IMR-90 (cell line): ENCODE results near the gene ATP4B. TPM values are rescaled to one million over a fixed set of nuclear protein-coding genes. Genes with fewer than 3 reads are reported as not detected.

Source experiments
- ATAC-seq: fragments of 200-7000 bp; cut with Tn5 transposase; 2 replicates; pipeline ENCODE4 v1.9.1; 2020; ENCODE audit warnings: low read depth, mild to moderate bottlenecking, moderate library complexity
- BruUV-seq: library from RNA; stranded (reverse); fragments of 400-500 nt; replicated peaks from 2 replicates; lab custom pipeline; 2021; lab: Mats Ljungman, UMichigan
- CTCF ChIA-PET: fragments of 300-600 bp; formaldehyde crosslinking; extraction: SDS; loops from one replicate; lab custom pipeline; 2021; ENCODE audit warnings: antibody characterized with exemption; lab: Yijun Ruan, JAX
- POLR2A ChIA-PET: fragments of 300-600 bp; sonication (Branson Sonifier 250); formaldehyde crosslinking; loops from one replicate; lab custom pipeline; 2022; ENCODE audit warnings: antibody characterized with exemption; ENCODE audit not compliant: unreplicated experiment; lab: Charles Lee
- DNase-seq: peaks from one replicate; pipeline ENCODE4 v3.0.0; 2013
- H2AFZ ChIP-seq: replicated peaks from 2 replicates; pipeline ENCODE3; 2013; ENCODE audit warnings: low read length, mild to moderate bottlenecking; ENCODE audit not compliant: poor library complexity
- H2AK5ac ChIP-seq: 2 replicates; pipeline ENCODE4 v1.6.1; 2013; ENCODE audit warnings: low read depth, low read length, inconsistent platforms
- H2AK9ac ChIP-seq: replicated peaks from 2 replicates; pipeline ENCODE3; 2013; ENCODE audit warnings: mild to moderate bottlenecking, low read depth, low read length, moderate library complexity; ENCODE audit not compliant: poor library complexity
- H2BK120ac ChIP-seq: 2 replicates; pipeline ENCODE4 v1.6.1; 2013; ENCODE audit warnings: low read depth, low read length, inconsistent platforms
- H2BK15ac ChIP-seq: 3 replicates; pipeline ENCODE4 v1.6.1; 2013; ENCODE audit warnings: low read depth, low read length, inconsistent platforms
- H2BK20ac ChIP-seq: 2 replicates; pipeline ENCODE4 v1.6.1; 2013; ENCODE audit warnings: low read depth, mild to moderate bottlenecking, inconsistent platforms, low read length, moderate library complexity
- H2BK5ac ChIP-seq: 2 replicates; pipeline ENCODE4 v1.6.1; 2013; ENCODE audit warnings: mild to moderate bottlenecking, low read depth, low read length, inconsistent platforms; ENCODE audit not compliant: poor library complexity, severe bottlenecking
- H3K14ac ChIP-seq: replicated peaks from 2 replicates; pipeline ENCODE4 v1.6.1; 2013; ENCODE audit warnings: low read depth, low read length, inconsistent platforms
- H3K18ac ChIP-seq: 2 replicates; pipeline ENCODE4 v1.6.1; 2013; ENCODE audit warnings: low read depth, low read length, control low read depth
- H3K23ac ChIP-seq: 2 replicates; pipeline ENCODE4 v1.6.1; 2013; ENCODE audit warnings: low read depth, low read length, inconsistent platforms
- H3K27ac ChIP-seq: 2 replicates; pipeline ENCODE4 v1.5.1; 2013; ENCODE audit warnings: mild to moderate bottlenecking, control low read depth, low read length; ENCODE audit not compliant: insufficient read depth
- H3K27me3 ChIP-seq: 2 replicates; pipeline ENCODE4 v1.6.1; 2013; ENCODE audit warnings: low read length; ENCODE audit not compliant: control insufficient read depth, insufficient read depth
- H3K36me3 ChIP-seq: 2 replicates; pipeline ENCODE4 v1.6.1; 2013; ENCODE audit warnings: low read length, mixed read lengths; ENCODE audit not compliant: control insufficient read depth, insufficient read depth
- H3K4ac ChIP-seq: 2 replicates; pipeline ENCODE4 v1.6.1; 2013; ENCODE audit warnings: low read depth, low read length, inconsistent platforms
- H3K4me1 ChIP-seq: 2 replicates; pipeline ENCODE4 v1.6.1; 2013; ENCODE audit warnings: low read length, mixed read lengths; ENCODE audit not compliant: control insufficient read depth, insufficient read depth
- H3K4me2 ChIP-seq: 2 replicates; pipeline ENCODE4 v1.6.1; 2013; ENCODE audit warnings: low read depth, mild to moderate bottlenecking, control low read depth, low read length, moderate library complexity
- H3K4me3 ChIP-seq: 2 replicates; pipeline ENCODE4 v1.5.1; 2013; ENCODE audit warnings: low read depth, mild to moderate bottlenecking, control low read depth, low read length, moderate library complexity; ENCODE audit not compliant: insufficient read depth
- H3K56ac ChIP-seq: 2 replicates; pipeline ENCODE4 v1.6.1; 2013; ENCODE audit warnings: low read length, inconsistent platforms; ENCODE audit not compliant: insufficient read depth; ENCODE audit errors: extremely low read depth
- H3K79me1 ChIP-seq, 2 experiments: 2 replicates each; pipeline ENCODE4 v1.6.1; 2013; ENCODE audit warnings: low read length in 2 of 2, inconsistent platforms in 1 of 2, low read depth in 1 of 2
- H3K9ac ChIP-seq: 2 replicates; pipeline ENCODE4 v1.6.1; 2013; ENCODE audit warnings: low read depth, low read length, control low read depth
- H3K9me1 ChIP-seq: 2 replicates; pipeline ENCODE4 v1.6.1; 2013; ENCODE audit warnings: low read length, inconsistent platforms; ENCODE audit not compliant: insufficient read depth
- H3K9me3 ChIP-seq: 2 replicates; pipeline ENCODE4 v1.6.1; 2013; ENCODE audit warnings: low read length; ENCODE audit not compliant: control insufficient read depth, insufficient read depth
- H4K20me1 ChIP-seq: 2 replicates; pipeline ENCODE4 v1.6.1; 2013; ENCODE audit warnings: low read length, inconsistent platforms; ENCODE audit not compliant: insufficient read depth
- H4K5ac ChIP-seq: 2 replicates; pipeline ENCODE4 v1.6.1; 2013; ENCODE audit warnings: mild to moderate bottlenecking, low read depth, low read length, control low read depth
- H4K8ac ChIP-seq, 2 experiments: 2 replicates each; pipeline ENCODE4 v1.6.1; 2013; ENCODE audit warnings: low read depth in 2 of 2, low read length in 2 of 2, control low read depth in 1 of 2, inconsistent platforms in 1 of 2
- H4K91ac ChIP-seq: 2 replicates; pipeline ENCODE4 v1.6.1; 2013; ENCODE audit warnings: low read depth, low read length, inconsistent platforms; ENCODE audit not compliant: insufficient read depth
- MAFK ChIP-seq: IDR thresholded peaks from 2 replicates; pipeline ENCODE4 v1.6.1; 2012; ENCODE audit warnings: low read depth, low read length, improper control_type of control experiment
- POLR2A ChIP-seq: IDR thresholded peaks from 2 replicates; pipeline ENCODE4 v1.6.1; 2012; ENCODE audit warnings: mild to moderate bottlenecking, low read depth, low read length
- WGBS, 2 experiments: methylation state at CpG; one replicate each; pipeline versions ENCODE4 v1.1.5 to v1.1.7; 2013; ENCODE audit warnings: missing lambda C conversion rate in 2 of 2; ENCODE audit not compliant: insufficient read length in 1 of 2; ENCODE audit errors: extremely low coverage in 2 of 2; 5-methylcytosine and 5-hydroxymethylcytosine counted together
- dilution Hi-C: fragments of 300-500 bp; cut with HindIII; formaldehyde crosslinking; loops from one replicate; pipeline ENCODE4 v1.14.3; 2018; ENCODE audit warnings: low sequenced_read_pairs; ENCODE audit not compliant: unreplicated experiment
- in situ Hi-C: fragments of 300-500 bp; cut with MboI; formaldehyde crosslinking; loops from 3 replicates; pipeline ENCODE4 v1.14.3; 2019; ENCODE audit warnings: low sequenced_read_pairs, inconsistent platforms, mixed read lengths
- intact Hi-C: fragments of 100-400 bp; cut with micrococcal nuclease; formaldehyde crosslinking; loops from 2 replicates; pipeline ENCODE4 v1.10.0; 2022
- polyA plus RNA-seq, 3 experiments: library from polyadenylated mRNA; depleted of rRNA; stranded (reverse); fragments of >200 nt; gene quantifications; 2 replicates each; pipeline ENCODE4 v1.2.3, GENCODE V29; 2012; ENCODE audit warnings: low replicate concordance in 1 of 3
- total RNA-seq: library from RNA; depleted of rRNA; stranded (reverse); fragments of >200 nt; gene quantifications from 2 replicates; pipeline ENCODE4 v1.2.3, GENCODE V29; 2012

The ATP4B gene
- total and polyA plus RNA-seq, 2 of the 4 experiments (the other 2 are of a cell fraction), result not detected

DNA sequence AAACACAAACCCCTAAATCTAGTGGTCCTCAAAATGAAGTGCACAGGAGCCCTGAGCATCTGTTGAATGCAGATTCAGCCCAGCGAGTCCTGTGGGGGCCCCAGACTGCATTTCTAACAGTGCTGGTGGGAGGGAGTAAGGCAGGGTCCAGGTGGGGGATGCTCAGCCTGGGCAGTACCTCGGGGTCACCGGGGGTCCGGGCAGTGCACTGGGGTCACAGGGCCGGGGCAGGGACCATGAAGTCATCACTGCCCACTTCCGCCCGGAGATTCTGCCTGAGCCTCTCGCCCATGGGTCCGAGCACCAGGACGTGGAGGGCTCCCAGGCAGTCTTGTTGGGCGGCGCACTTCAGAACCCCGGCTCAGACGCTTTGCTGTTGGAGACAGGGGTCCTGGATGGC is 838 bp upstream of the ATP4B start:
- DNase-seq (no peak), ATAC-seq (no peak)
- no peak overlapping the region for H4K8ac ChIP-seq
- CTCF ChIA-PET, result no interaction called here
- no peak for TF ChIP-seq POLR2A
- TF ChIP-seq MAFK, result no peak
- no peak overlapping the region for H2AK9ac ChIP-seq
- no peak overlapping the region for H3K56ac ChIP-seq
- WGBS, 2 experiments, result 93% methylated on average over 3 of the region's 14 CpGs; no CpG with 5 or more reads in 1 of the 2 experiments
- no peak overlapping the region for H3K4me2 ChIP-seq
- peaks cover 3% of the 10 kb centered on the region for H3K9me3 ChIP-seq
- H3K23ac ChIP-seq, result no peak overlapping the region
- no peak overlapping the region for H3K4me3 ChIP-seq
- H3K79me1 ChIP-seq, result no peaks in the 10 kb centered on the region
- H3K27ac ChIP-seq, result no peak overlapping the region
- in situ Hi-C loops, result no loop called here
- no peak overlapping the region for H2AFZ ChIP-seq
- intact Hi-C loops, result no loop called here
- H2AK5ac ChIP-seq, result no peak overlapping the region
- H3K27me3 ChIP-seq, result peaks cover 3% of the 10 kb centered on the region; the same call in 1 of the 2 replicates
- dilution Hi-C loops, result no loop called here
- H3K36me3 ChIP-seq, result no peaks in the 10 kb centered on the region
- no peak overlapping the region for H3K14ac ChIP-seq
- no peaks in the 10 kb centered on the region for H3K4me1 ChIP-seq
- no peaks in the 10 kb centered on the region for H3K9me1 ChIP-seq
- H2BK5ac ChIP-seq, result no peak overlapping the region
- BruUV-seq, result no TSS peak
- H2BK15ac ChIP-seq, result no peak overlapping the region
- no peak overlapping the region for H3K9ac ChIP-seq
- H3K18ac ChIP-seq, result no peak overlapping the region
- no peak overlapping the region for H4K91ac ChIP-seq
- POLR2A ChIA-PET, result no interaction called here
- no peaks in the 10 kb centered on the region for H4K20me1 ChIP-seq
- H4K5ac ChIP-seq, result no peak overlapping the region
- no peak overlapping the region for H2BK120ac ChIP-seq
- H3K4ac ChIP-seq, result no peak overlapping the region
- H2BK20ac ChIP-seq, result no peak overlapping the region
